Liver (tissue), 9 donors: Measurements from ENCODE around the gene SLC35B4. TPM values are rescaled to one million over a fixed set of nuclear protein-coding genes. Genes with fewer than 3 reads are reported as not detected.

Experiments
- DNase-seq: peaks from one replicate; pipeline ENCODE4 v3.0.0-alpha.2; 2017; ENCODE audit warnings: low spot score
- H3K27ac ChIP-seq, 2 donors: one replicate each; pipeline ENCODE4 v1.7.0; 2013; ENCODE audit warnings: inconsistent platforms in 2 of 2, low read length in 2 of 2, control low read depth in 1 of 2, low read depth in 1 of 2, mild to moderate bottlenecking in 1 of 2
- H3K27me3 ChIP-seq, 4 donors: one replicate each; pipeline versions ENCODE4 v1.6.1 to v1.7.0; 2013; ENCODE audit warnings: low read length in 3 of 4, inconsistent platforms in 1 of 4, mild to moderate bottlenecking in 1 of 4, moderate library complexity in 1 of 4; ENCODE audit not compliant: control insufficient read depth in 4 of 4, insufficient read depth in 4 of 4
- H3K36me3 ChIP-seq, 4 donors: one replicate each; pipeline versions ENCODE4 v1.6.1 to v1.7.0; 2013; ENCODE audit warnings: low read length in 3 of 4, mild to moderate bottlenecking in 3 of 4, low read depth in 1 of 4, moderate library complexity in 1 of 4; ENCODE audit not compliant: control insufficient read depth in 4 of 4, insufficient read depth in 3 of 4
- H3K4me1 ChIP-seq, 4 donors: one replicate each; pipeline versions ENCODE4 v1.6.1 to v1.7.0; 2013; ENCODE audit warnings: low read length in 3 of 4, mild to moderate bottlenecking in 3 of 4, moderate library complexity in 1 of 4; ENCODE audit not compliant: control insufficient read depth in 4 of 4, insufficient read depth in 4 of 4
- H3K4me3 ChIP-seq, 3 donors: one replicate each; pipeline versions ENCODE4 v1.6.1 to v1.7.0; 2013; ENCODE audit warnings: low read length in 3 of 3, control low read depth in 1 of 3, low read depth in 1 of 3, mild to moderate bottlenecking in 1 of 3
- H3K9ac ChIP-seq, 2 donors: one replicate each; pipeline ENCODE4 v1.7.0; 2013; ENCODE audit warnings: low read length in 2 of 2, mild to moderate bottlenecking in 2 of 2, moderate library complexity in 2 of 2, control low read depth in 1 of 2, low read depth in 1 of 2
- H3K9me3 ChIP-seq, 4 donors: one replicate each; pipeline versions ENCODE4 v1.6.1 to v1.7.0; 2013; ENCODE audit warnings: low read length in 3 of 4; ENCODE audit not compliant: control insufficient read depth in 4 of 4
- EGR1 ChIP-seq, 2 donors: IDR thresholded peaks; 2 replicates each; pipeline ENCODE4 v1.6.1; 2016 to 2018; ENCODE audit warnings: antibody characterized with exemption in 2 of 2, low read depth in 2 of 2
- FOXA1 ChIP-seq: IDR thresholded peaks from 2 replicates; pipeline ENCODE4 v1.6.1; 2016; ENCODE audit warnings: antibody characterized with exemption
- FOXA2 ChIP-seq: IDR thresholded peaks from 2 replicates; pipeline ENCODE4 v1.6.1; 2016; ENCODE audit warnings: antibody characterized with exemption
- GABPA ChIP-seq, 2 donors: IDR thresholded peaks in 1 of 2; conservative IDR thresholded peaks in 1 of 2; 2 replicates each; pipeline ENCODE4 v1.6.1; 2016; ENCODE audit warnings: antibody characterized with exemption in 2 of 2, mild to moderate bottlenecking in 1 of 2, moderate library complexity in 1 of 2
- HNF4A ChIP-seq, 2 donors: conservative IDR thresholded peaks; 2 replicates each; pipeline ENCODE4 v1.6.1; 2016; ENCODE audit warnings: antibody characterized with exemption in 2 of 2, mild to moderate bottlenecking in 2 of 2
- HNF4G ChIP-seq: IDR thresholded peaks from 2 replicates; pipeline ENCODE4 v1.6.1; 2016; ENCODE audit warnings: antibody characterized with exemption
- JUND ChIP-seq, 2 donors: IDR thresholded peaks; 2 replicates each; pipeline ENCODE4 v1.6.1; 2016; ENCODE audit warnings: antibody characterized with exemption in 2 of 2
- NR2F2 ChIP-seq: IDR thresholded peaks from 2 replicates; pipeline ENCODE4 v1.6.1; 2016; ENCODE audit warnings: antibody characterized with exemption
- RAD21 ChIP-seq, 2 donors: IDR thresholded peaks; 2 replicates each; pipeline ENCODE4 v1.6.1; 2016; ENCODE audit warnings: antibody characterized with exemption in 2 of 2, mild to moderate bottlenecking in 2 of 2
- RXRA ChIP-seq, 2 donors: IDR thresholded peaks; 2 replicates each; pipeline ENCODE4 v1.6.1; 2017 to 2018; ENCODE audit warnings: antibody characterized with exemption in 2 of 2, mild to moderate bottlenecking in 1 of 2
- SP1 ChIP-seq: IDR thresholded peaks from 2 replicates; pipeline ENCODE4 v1.6.1; 2018; ENCODE audit warnings: antibody characterized with exemption, mild to moderate bottlenecking
- TAF1 ChIP-seq: conservative IDR thresholded peaks from 2 replicates; pipeline ENCODE4 v1.6.1; 2016; ENCODE audit warnings: antibody characterized with exemption, mild to moderate bottlenecking
- YY1 ChIP-seq: IDR thresholded peaks from 2 replicates; pipeline ENCODE4 v1.6.1; 2016; ENCODE audit warnings: antibody characterized with exemption, mild to moderate bottlenecking
- polyA plus RNA-seq, 2 donors: library from polyadenylated mRNA; stranded (reverse) in 1 of 2; unstranded in 1 of 2; fragments of 200-250 nt in 1 of 2; fragments of >200 nt in 1 of 2; fragmentation: Nextera tagmentation in 1 of 2; extraction: Ambion mirVana in 1 of 2; gene quantifications; one replicate each; pipeline versions ENCODE4 v1.2.1 to v1.2.3, GENCODE V29; 2013 to 2015
- total RNA-seq, 2 donors: library from RNA; depleted of rRNA; stranded (reverse); fragments of >200 nt; gene quantifications; one replicate each; pipeline ENCODE4 v1.2.3, GENCODE V29; 2014
- TF ChIP-seq, protein P1 (sequence below): IDR thresholded peaks from 2 replicates; pipeline ENCODE4 v1.6.1; 2016; ENCODE audit warnings: antibody characterized with exemption, mild to moderate bottlenecking
- TF ChIP-seq, protein P2 (sequence below): IDR thresholded peaks from 2 replicates; pipeline ENCODE4 v1.6.1; 2016; ENCODE audit warnings: antibody characterized with exemption
- TF ChIP-seq, protein P3 (sequence below): IDR thresholded peaks from 2 replicates; pipeline ENCODE4 v1.6.1; 2016; ENCODE audit warnings: antibody characterized with exemption
- TF ChIP-seq, protein P4 (sequence below): fragments of 150-350 bp; IDR thresholded peaks from 2 replicates; pipeline ENCODE4 v1.5.1; 2017; ENCODE audit warnings: improper control_type of control experiment, low read depth, low read length; ENCODE audit not compliant: missing input control
- TF ChIP-seq, protein P5 (sequence below): IDR thresholded peaks from 2 replicates; pipeline ENCODE4 v1.6.1; 2016; ENCODE audit warnings: antibody characterized with exemption
- donor health status: healthy.
- donor health status: healthy.
- donor health status: healthy.
- donor health status: healthy.
- donor health status: healthy.

Gene SLC35B4
- total and polyA plus RNA-seq, 4 donors = 5.7 to 17.7 (median 8.9) TPM

DNA sequence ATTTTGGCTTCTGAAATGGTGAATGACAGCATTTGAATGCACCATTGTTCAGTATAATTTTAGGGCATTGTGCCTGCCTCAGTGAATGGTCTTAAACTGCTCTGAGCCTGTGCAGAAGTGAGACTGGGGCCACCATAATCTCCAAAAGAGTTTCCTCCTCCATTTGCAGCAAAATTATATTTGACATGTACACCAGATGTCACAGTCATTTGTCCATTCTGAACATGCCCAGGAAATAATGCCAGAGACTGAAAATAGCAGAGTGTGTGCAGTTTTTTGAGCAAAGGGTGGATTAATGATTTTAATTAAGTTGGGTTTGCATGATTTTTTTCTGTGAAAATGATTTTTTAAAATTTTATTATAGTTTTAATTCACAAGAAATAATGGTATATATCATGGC is 26.4 kb upstream of the SLC35B4 start:
- Histone ChIP-seq H3K36me3 (no peaks in the 10 kb centered on the region), H3K9ac (no peak overlapping the region), H3K27ac (no peak overlapping the region), H3K9me3 (no peaks in the 10 kb centered on the region), H3K27me3 (no peaks in the 10 kb centered on the region), H3K4me1 (peaks cover 0 to 10% (median 1%) of the 10 kb centered on the region in 4 donors), H3K4me3 (no peak overlapping the region)
- DNase-seq = no peak
- TF ChIP-seq, protein P1, sequence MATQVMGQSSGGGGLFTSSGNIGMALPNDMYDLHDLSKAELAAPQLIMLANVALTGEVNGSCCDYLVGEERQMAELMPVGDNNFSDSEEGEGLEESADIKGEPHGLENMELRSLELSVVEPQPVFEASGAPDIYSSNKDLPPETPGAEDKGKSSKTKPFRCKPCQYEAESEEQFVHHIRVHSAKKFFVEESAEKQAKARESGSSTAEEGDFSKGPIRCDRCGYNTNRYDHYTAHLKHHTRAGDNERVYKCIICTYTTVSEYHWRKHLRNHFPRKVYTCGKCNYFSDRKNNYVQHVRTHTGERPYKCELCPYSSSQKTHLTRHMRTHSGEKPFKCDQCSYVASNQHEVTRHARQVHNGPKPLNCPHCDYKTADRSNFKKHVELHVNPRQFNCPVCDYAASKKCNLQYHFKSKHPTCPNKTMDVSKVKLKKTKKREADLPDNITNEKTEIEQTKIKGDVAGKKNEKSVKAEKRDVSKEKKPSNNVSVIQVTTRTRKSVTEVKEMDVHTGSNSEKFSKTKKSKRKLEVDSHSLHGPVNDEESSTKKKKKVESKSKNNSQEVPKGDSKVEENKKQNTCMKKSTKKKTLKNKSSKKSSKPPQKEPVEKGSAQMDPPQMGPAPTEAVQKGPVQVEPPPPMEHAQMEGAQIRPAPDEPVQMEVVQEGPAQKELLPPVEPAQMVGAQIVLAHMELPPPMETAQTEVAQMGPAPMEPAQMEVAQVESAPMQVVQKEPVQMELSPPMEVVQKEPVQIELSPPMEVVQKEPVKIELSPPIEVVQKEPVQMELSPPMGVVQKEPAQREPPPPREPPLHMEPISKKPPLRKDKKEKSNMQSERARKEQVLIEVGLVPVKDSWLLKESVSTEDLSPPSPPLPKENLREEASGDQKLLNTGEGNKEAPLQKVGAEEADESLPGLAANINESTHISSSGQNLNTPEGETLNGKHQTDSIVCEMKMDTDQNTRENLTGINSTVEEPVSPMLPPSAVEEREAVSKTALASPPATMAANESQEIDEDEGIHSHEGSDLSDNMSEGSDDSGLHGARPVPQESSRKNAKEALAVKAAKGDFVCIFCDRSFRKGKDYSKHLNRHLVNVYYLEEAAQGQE = no peak
- TF ChIP-seq JUND (IDR thresholded peaks at IDR 0.05) = no peak
- TF ChIP-seq, protein P2, sequence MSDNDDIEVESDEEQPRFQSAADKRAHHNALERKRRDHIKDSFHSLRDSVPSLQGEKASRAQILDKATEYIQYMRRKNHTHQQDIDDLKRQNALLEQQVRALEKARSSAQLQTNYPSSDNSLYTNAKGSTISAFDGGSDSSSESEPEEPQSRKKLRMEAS = no peak
- TF ChIP-seq, protein P3, sequence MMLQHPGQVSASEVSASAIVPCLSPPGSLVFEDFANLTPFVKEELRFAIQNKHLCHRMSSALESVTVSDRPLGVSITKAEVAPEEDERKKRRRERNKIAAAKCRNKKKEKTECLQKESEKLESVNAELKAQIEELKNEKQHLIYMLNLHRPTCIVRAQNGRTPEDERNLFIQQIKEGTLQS = no peak
- no peak for TF ChIP-seq YY1
- TF ChIP-seq EGR1 (IDR thresholded peaks at IDR 0.05; ENCODE audit: low read depth in 2 of 2) = no peak
- no peak for TF ChIP-seq GABPA (IDR thresholded peaks at IDR 0.05 in 1 of 2, conservative IDR thresholded peaks at IDR 0.05 in 1 of 2)
- no peak for TF ChIP-seq NR2F2
- no peak for TF ChIP-seq HNF4G
- no peak for TF ChIP-seq SP1
- TF ChIP-seq, protein P4, sequence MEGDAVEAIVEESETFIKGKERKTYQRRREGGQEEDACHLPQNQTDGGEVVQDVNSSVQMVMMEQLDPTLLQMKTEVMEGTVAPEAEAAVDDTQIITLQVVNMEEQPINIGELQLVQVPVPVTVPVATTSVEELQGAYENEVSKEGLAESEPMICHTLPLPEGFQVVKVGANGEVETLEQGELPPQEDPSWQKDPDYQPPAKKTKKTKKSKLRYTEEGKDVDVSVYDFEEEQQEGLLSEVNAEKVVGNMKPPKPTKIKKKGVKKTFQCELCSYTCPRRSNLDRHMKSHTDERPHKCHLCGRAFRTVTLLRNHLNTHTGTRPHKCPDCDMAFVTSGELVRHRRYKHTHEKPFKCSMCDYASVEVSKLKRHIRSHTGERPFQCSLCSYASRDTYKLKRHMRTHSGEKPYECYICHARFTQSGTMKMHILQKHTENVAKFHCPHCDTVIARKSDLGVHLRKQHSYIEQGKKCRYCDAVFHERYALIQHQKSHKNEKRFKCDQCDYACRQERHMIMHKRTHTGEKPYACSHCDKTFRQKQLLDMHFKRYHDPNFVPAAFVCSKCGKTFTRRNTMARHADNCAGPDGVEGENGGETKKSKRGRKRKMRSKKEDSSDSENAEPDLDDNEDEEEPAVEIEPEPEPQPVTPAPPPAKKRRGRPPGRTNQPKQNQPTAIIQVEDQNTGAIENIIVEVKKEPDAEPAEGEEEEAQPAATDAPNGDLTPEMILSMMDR = no peak
- TF ChIP-seq, protein P5, sequence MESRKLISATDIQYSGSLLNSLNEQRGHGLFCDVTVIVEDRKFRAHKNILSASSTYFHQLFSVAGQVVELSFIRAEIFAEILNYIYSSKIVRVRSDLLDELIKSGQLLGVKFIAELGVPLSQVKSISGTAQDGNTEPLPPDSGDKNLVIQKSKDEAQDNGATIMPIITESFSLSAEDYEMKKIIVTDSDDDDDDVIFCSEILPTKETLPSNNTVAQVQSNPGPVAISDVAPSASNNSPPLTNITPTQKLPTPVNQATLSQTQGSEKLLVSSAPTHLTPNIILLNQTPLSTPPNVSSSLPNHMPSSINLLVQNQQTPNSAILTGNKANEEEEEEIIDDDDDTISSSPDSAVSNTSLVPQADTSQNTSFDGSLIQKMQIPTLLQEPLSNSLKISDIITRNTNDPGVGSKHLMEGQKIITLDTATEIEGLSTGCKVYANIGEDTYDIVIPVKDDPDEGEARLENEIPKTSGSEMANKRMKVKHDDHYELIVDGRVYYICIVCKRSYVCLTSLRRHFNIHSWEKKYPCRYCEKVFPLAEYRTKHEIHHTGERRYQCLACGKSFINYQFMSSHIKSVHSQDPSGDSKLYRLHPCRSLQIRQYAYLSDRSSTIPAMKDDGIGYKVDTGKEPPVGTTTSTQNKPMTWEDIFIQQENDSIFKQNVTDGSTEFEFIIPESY = no peak
- no peak for TF ChIP-seq FOXA1
- TF ChIP-seq HNF4A (conservative IDR thresholded peaks at IDR 0.05) = no peak
- TF ChIP-seq TAF1 = no peak
- TF ChIP-seq FOXA2 = no peak
- TF ChIP-seq RXRA (IDR thresholded peaks at IDR 0.05) = no peak
- TF ChIP-seq RAD21 (IDR thresholded peaks at IDR 0.05) = no peak
